ENCODE data around the gene HECTD2. TPM values are rescaled to one million over a fixed set of nuclear protein-coding genes. Genes with fewer than 3 reads are reported as not detected.

HECTD2 gene
- 85.1 TPM for total RNA-seq

DNA sequence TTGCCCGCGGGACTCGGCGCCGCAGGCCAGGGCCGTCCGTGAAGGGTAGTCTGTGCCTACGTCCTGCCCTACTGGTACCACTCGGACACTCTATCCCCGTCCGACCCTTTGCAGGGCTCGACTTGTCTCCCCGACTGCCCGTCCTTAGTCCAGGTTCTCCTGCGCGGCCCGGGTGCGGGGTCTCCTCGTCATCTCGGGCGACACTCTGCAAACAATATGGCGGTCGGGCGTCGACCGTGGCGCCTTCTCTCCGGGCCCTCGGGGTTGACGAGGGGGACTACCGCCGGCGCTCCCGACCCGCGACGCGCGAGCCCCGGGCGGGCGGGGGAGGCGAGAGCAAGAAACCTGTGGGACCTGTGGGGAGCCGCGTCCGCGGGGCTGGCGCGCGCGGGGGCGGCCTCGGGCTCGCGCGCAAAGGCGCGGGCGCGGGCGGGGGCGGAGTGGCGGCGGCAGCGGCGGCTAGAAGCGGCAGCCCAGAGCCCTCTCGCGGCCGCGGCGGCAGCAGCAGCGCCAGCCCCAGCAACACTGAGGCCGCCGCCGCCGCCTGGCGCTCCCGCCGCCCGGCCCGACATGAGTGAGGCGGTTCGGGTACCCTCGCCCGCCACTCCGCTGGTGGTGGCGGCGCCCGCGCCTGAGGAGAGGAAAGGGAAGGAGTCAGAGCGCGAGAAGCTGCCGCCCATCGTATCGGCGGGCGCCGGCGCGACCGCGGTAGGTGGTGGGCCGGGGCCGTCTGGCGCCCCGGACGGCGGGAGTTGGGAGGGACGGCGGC lies at the start of gene HECTD2:
Gene HECTD2 (plus strand): TSS at position 476 of the 769 bp plus-strand sequence. CDS start 95 bp downstream, at position 571.

Small RNA genes within 50 kb of the gene (small RNA-seq; reads per million reads assigned to genes)
- not detected for gene AL161798.1 (ENCODE audit: low replicate concordance)
- not detected for gene RPS27P1 (ENCODE audit: low replicate concordance)

Other genes with a start within 250 kb of the HECTD2 start
- gene PCGF5, start 189.7 kb upstream of the HECTD2 start, total RNA-seq = 26.3 TPM
- gene PPP1R3C, start 222.7 kb downstream of the HECTD2 start, total RNA-seq = 24.7 TPM